ENCODE measurements around the gene SCAF1. TPM values are rescaled to one million over a fixed set of nuclear protein-coding genes. Genes with fewer than 3 reads are reported as not detected.
A peak's percentile ranks its signal among the peaks of the same experiment; 100 is the strongest.
"Not testable (repeated sequence)": the region's sequence is repeated elsewhere in the genome, so short reads cannot be mapped to it uniquely, and the experiment has no call there.

SCAF1 gene
- total RNA-seq, 1 experiment from 2014 or later = 83.4 TPM

DNA sequence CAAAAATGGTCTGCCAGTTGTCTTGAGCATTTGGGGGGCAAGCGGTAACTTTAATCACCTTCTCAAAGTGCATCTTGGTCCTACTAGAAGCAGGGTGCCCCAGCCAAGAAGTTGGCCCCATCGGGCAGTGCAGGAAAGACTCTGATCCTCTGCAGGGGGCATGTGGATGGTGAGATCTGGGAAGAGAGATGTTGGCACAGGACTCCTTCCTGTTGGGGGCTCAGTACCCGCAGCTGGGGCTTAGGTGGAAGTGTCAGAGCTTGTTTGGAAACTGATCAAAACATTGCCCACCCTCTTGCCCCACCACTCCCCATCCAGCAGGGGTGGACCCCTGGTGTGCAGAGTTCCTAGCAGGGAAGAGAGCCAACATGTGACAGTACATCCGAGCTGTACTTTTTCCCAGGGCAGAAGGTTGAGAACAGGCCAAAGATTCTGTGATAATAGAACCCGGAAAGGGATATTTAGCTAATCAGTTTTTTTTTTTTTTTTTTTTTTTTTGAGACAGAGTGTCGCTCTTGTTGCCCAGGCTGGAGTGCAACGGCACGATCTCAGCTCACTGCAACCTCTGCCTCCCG lies 10.9 kb upstream of the SCAF1 start:
- no peak for DNase-seq
- ChIA-PET CTCF (interaction anchor here (1.2 kb wide), 1 partner anchor 9 kb away, joined by 6 read pairs; the partner anchor contains the start of gene RRAS), POLR2A (interaction anchor here (1.1 to 1.3 kb wide), 2 partner anchors 9 to 11 kb away, joined by 4 to 10 read pairs; partner anchors contain the start of genes RRAS and SCAF1)
- no peaks in the 10 kb centered on the region for H3K27me3 Mint-ChIP-seq (ENCODE audit: insufficient read depth, unreplicated experiment)
- TSS peak; percentile 39 for BruUV-seq (replicated peaks)
- H3K36me3 ChIP-seq (ENCODE audit: control insufficient read depth, insufficient read depth, low read length) = no peaks in the 10 kb centered on the region; the same call in 1 of the 2 replicates
- no peaks in the 10 kb centered on the region for H3K9me3 ChIP-seq
- no peaks in the 10 kb centered on the region for H3K9me3 Mint-ChIP-seq (ENCODE audit: unreplicated experiment)
- H3K4me3 Mint-ChIP-seq (ENCODE audit: unreplicated experiment) = no peak overlapping the region
- peaks cover 69% of the 10 kb centered on the region for H3K36me3 Mint-ChIP-seq (ENCODE audit: insufficient read depth, unreplicated experiment)
- no peak overlapping the region for H3K4me3 ChIP-seq (ENCODE audit: low read depth, low read length)
- intact Hi-C loops (cut with micrococcal nuclease; ENCODE audit: unreplicated experiment) = no loop called here
- TF ChIP-seq, protein P1, sequence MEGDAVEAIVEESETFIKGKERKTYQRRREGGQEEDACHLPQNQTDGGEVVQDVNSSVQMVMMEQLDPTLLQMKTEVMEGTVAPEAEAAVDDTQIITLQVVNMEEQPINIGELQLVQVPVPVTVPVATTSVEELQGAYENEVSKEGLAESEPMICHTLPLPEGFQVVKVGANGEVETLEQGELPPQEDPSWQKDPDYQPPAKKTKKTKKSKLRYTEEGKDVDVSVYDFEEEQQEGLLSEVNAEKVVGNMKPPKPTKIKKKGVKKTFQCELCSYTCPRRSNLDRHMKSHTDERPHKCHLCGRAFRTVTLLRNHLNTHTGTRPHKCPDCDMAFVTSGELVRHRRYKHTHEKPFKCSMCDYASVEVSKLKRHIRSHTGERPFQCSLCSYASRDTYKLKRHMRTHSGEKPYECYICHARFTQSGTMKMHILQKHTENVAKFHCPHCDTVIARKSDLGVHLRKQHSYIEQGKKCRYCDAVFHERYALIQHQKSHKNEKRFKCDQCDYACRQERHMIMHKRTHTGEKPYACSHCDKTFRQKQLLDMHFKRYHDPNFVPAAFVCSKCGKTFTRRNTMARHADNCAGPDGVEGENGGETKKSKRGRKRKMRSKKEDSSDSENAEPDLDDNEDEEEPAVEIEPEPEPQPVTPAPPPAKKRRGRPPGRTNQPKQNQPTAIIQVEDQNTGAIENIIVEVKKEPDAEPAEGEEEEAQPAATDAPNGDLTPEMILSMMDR (IDR thresholded peaks at IDR 0.05; ENCODE audit: insufficient read depth in 1 of 2, low read depth in 1 of 2, low read length in 1 of 2, severe bottlenecking in 1 of 2, unreplicated experiment in 1 of 2) = no peak
- H3K27ac Mint-ChIP-seq (ENCODE audit: unreplicated experiment) = no peak overlapping the region
- H3K4me1 Mint-ChIP-seq (ENCODE audit: low read depth, unreplicated experiment) = no peaks in the 10 kb centered on the region
- H3K27me3 ChIP-seq (replicated peaks; ENCODE audit: control insufficient read depth, insufficient read depth, low read length) = no peaks in the 10 kb centered on the region
- H3K4me1 ChIP-seq = peaks cover 7% of the 10 kb centered on the region; the same call in 1 of the 2 replicates

- H3K9me3 Mint-ChIP-seq (ENCODE audit: unreplicated experiment) = no peaks in the 10 kb centered on the region
- no peak overlapping the region for H3K4me3 ChIP-seq (ENCODE audit: low read depth, low read length)
- no peak overlapping the region for H3K4me3 Mint-ChIP-seq (ENCODE audit: unreplicated experiment)
- intact Hi-C loops (cut with micrococcal nuclease; ENCODE audit: unreplicated experiment) = no loop called here
- peaks cover 71% of the 10 kb centered on the region for H3K36me3 Mint-ChIP-seq (ENCODE audit: insufficient read depth, unreplicated experiment)
- BruUV-seq (replicated peaks) = no TSS peak
- DNase-seq = no peak
- no peaks in the 10 kb centered on the region for H3K27me3 Mint-ChIP-seq (ENCODE audit: insufficient read depth, unreplicated experiment)
- no peaks in the 10 kb centered on the region for H3K9me3 ChIP-seq
- H3K27ac Mint-ChIP-seq (ENCODE audit: unreplicated experiment) = peak overlapping the region; percentile 44
- no peaks in the 10 kb centered on the region for H3K27me3 ChIP-seq (replicated peaks; ENCODE audit: control insufficient read depth, insufficient read depth, low read length)
- CTCF ChIA-PET = interaction anchor here (1.2 kb wide), 1 partner anchor 8 kb away, joined by 6 read pairs; the partner anchor contains the start of gene RRAS
- no peaks in the 10 kb centered on the region; the same call in 1 of the 2 replicates for H3K36me3 ChIP-seq (ENCODE audit: control insufficient read depth, insufficient read depth, low read length)
- H3K4me1 ChIP-seq = peaks cover 7% of the 10 kb centered on the region; the same call in 1 of the 2 replicates
- POLR2A ChIA-PET = interaction anchor here (0.7 to 1.3 kb wide), 3 partner anchors 9 to 10 kb away, joined by 3 to 10 read pairs (median 4); partner anchors contain the start of genes RRAS and SCAF1
- H3K4me1 Mint-ChIP-seq (ENCODE audit: low read depth, unreplicated experiment) = no peaks in the 10 kb centered on the region
- TF ChIP-seq, protein P1 (IDR thresholded peaks at IDR 0.05; ENCODE audit: insufficient read depth in 1 of 2, low read depth in 1 of 2, low read length in 1 of 2, severe bottlenecking in 1 of 2, unreplicated experiment in 1 of 2) = no peak
These were observed 10.3 kb upstream of the SCAF1 start for GRCh38 chr19:49631610-49632192.

DNA sequence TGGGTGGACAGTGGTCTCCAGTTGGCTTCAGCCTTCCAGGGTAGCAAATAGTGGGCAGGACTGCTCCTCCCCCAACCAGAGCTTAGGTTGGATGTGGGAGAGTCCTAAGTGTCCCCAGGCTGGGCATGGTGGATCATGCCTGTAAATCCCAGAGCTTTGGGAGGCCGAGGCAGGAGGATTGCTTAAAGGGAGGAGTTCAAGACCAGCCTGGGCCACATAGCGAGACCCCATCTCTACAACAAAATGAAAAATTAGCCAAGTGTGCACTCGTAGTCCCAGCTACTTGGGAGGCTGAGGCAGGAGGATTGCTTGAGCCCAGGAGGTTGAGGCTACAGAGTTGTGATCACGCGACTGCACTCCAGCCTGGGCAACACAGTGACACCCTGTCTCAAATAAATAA lies 9.4 kb upstream of the SCAF1 start:
- H3K4me3 Mint-ChIP-seq (ENCODE audit: unreplicated experiment) = no peak overlapping the region
- BruUV-seq (replicated peaks) = no TSS peak
- peaks cover 67% of the 10 kb centered on the region for H3K36me3 Mint-ChIP-seq (ENCODE audit: insufficient read depth, unreplicated experiment)
- no peaks in the 10 kb centered on the region for H3K27me3 ChIP-seq (replicated peaks; ENCODE audit: control insufficient read depth, insufficient read depth, low read length)
- H3K4me3 ChIP-seq (ENCODE audit: low read depth, low read length) = no peak overlapping the region
- CTCF ChIA-PET = no interaction called here
- intact Hi-C loops (cut with micrococcal nuclease; ENCODE audit: unreplicated experiment) = no loop called here
- TF ChIP-seq, protein P1 (IDR thresholded peaks at IDR 0.05; ENCODE audit: insufficient read depth in 1 of 2, low read depth in 1 of 2, low read length in 1 of 2, severe bottlenecking in 1 of 2, unreplicated experiment in 1 of 2) = no peak
- no peaks in the 10 kb centered on the region for H3K9me3 ChIP-seq
- peaks cover 3% of the 10 kb centered on the region for H3K4me1 Mint-ChIP-seq (ENCODE audit: low read depth, unreplicated experiment)
- no peaks in the 10 kb centered on the region; the same call in 1 of the 2 replicates for H3K36me3 ChIP-seq (ENCODE audit: control insufficient read depth, insufficient read depth, low read length)
- no peak for DNase-seq
- H3K27ac Mint-ChIP-seq (ENCODE audit: unreplicated experiment) = peak overlapping the region; percentile 10
- POLR2A ChIA-PET = interaction anchor here (0.7 kb wide), 1 partner anchor 10 kb away, joined by 3 read pairs; the partner anchor contains the start of gene SCAF1
- H3K9me3 Mint-ChIP-seq (ENCODE audit: unreplicated experiment) = no peaks in the 10 kb centered on the region
- no peaks in the 10 kb centered on the region for H3K27me3 Mint-ChIP-seq (ENCODE audit: insufficient read depth, unreplicated experiment)
- H3K4me1 ChIP-seq = peaks cover 7% of the 10 kb centered on the region; the same call in 1 of the 2 replicates

GRCh38 chr19:49633273-49633672 lies 8.7 kb upstream of the SCAF1 start:
- H3K27me3 Mint-ChIP-seq (ENCODE audit: insufficient read depth, unreplicated experiment); H3K4me3 Mint-ChIP-seq (ENCODE audit: unreplicated experiment); H3K4me3 ChIP-seq (ENCODE audit: low read depth, low read length); H3K27me3 ChIP-seq (replicated peaks; ENCODE audit: control insufficient read depth, insufficient read depth, low read length); H3K9me3 ChIP-seq; POLR2A ChIA-PET; BruUV-seq (replicated peaks); H3K36me3 ChIP-seq (ENCODE audit: control insufficient read depth, insufficient read depth, low read length); H3K4me1 ChIP-seq; CTCF ChIA-PET; intact Hi-C loops (cut with micrococcal nuclease; ENCODE audit: unreplicated experiment); H3K9me3 Mint-ChIP-seq (ENCODE audit: unreplicated experiment): not testable (repeated sequence)
- peak in 1 of 2 experiments; percentile 37 for DNase-seq
- Mint-ChIP-seq H3K36me3 (ENCODE audit: insufficient read depth, unreplicated experiment) (peaks cover 67% of the 10 kb centered on the region), H3K4me1 (ENCODE audit: low read depth, unreplicated experiment) (peaks cover 10% of the 10 kb centered on the region), H3K27ac (ENCODE audit: unreplicated experiment) (peak overlapping the region; percentile 10)

Data from Caco-2 (cell line).